Fibroblast of skin of scalp (primary cell): ENCODE results near the gene IER2.
A peak's percentile ranks its signal among the peaks of the same experiment; 100 is the strongest.
"Not testable (repeated sequence)": the region's sequence is repeated elsewhere in the genome, so short reads cannot be mapped to it uniquely, and the experiment has no call there.

ENCODE experiments used
- DNase-seq: peaks from one replicate; pipeline ENCODE4 v3.0.0-alpha.2; 2013

IER2 gene

GRCh38 chr19:13165162-13165997, 15.2 kb downstream of the IER2 start:
- DNase-seq = peak; percentile 59

GRCh38 chr19:13166151-13166550, 15.9 kb downstream of the IER2 start:
- not testable (repeated sequence) for DNase-seq

- DNase-seq = peak; percentile 58
Measured at GRCh38 chr19:13169769-13170168, 19.6 kb downstream of the IER2 start.

DNA sequence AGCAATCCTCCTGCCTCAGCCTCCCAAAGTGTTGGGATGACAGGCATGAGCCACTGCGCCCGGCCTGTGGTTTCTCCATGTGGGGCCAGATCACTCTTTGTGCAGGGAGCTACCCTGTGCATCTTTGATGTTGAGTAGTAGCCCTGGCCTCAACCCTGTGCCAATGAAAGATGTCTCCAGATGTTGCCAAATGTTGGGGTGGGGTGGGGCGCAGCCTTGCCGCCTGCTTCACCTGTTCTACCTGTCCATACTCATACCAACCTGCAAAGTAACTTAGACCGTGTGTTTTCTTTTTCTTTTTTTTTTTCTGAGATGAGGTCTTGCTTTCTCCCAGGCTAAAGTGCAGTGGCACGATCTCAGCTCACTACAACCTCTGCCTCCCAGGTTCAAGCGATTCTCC, 20.9 kb downstream of the IER2 start:
- no peak for DNase-seq

GRCh38 chr19:13172346-13173138, 22.3 kb downstream of the IER2 start:
- peak; percentile 91 for DNase-seq

- DNase-seq = no peak
Measured at GRCh38 chr19:13173139-13173737, 23.0 kb downstream of the IER2 start.

DNA sequence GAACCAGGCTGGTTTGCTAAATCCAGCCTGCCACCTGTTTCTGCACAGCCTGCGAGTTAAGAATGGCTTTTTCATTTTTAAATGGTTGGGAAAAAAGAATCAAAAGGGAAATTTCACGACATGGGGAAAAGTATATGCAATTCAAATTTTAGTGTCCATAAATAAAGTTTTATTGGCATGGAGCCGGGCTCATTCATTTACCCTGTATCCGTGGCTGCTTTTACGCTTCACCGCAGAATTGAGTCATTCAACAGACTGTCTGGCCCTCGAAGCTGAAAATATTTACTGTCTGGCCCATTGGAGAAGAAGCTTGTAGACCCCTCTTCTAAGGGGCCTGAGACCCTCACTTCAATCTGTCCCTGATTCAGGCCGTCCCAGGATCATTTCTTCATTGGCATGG, 26.1 kb downstream of the IER2 start:
- no peak for DNase-seq

DNA sequence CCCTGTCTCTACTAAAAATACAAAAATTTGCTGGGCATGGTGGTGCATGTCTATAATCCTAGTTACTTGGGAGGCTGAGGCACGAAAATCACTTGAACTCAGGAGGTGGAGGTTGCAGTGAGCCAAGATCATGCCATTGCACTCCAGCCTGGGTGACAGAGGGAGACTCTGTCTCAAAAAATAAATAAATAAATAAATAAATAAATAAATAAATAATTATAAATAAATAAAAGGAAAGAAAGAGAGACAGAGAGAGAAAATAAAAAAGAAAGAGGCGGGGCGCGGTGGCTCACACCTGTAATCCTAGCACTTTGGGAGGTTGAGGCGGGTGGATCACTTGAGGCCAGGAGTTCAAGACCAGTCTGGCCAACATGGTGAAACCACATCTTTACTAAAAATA, 27.4 kb downstream of the IER2 start:
- DNase-seq = not testable (repeated sequence)

GRCh38 chr19:13178291-13178690, 28.1 kb downstream of the IER2 start:
- not testable (repeated sequence) for DNase-seq

- DNase-seq = peak; percentile 52
Measured at GRCh38 chr19:13181747-13182388, 31.7 kb downstream of the IER2 start.

DNA sequence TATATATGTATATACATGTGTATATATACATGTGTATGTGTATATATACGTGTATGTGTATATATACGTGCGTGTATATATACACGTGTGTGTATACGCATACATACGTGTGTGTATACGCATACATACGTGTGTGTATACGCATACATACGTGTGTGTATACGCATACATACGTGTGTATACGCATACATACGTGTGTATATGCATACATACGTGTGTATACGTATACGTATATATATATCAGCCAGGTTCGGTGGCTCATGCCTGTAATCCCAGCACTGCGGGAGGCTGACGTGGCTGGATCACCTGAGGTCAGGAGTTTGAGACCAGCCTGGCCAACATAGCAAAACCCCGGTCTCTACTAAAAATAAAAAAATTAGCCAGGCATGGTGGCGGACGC, 34.7 kb downstream of the IER2 start:
- not testable (repeated sequence) for DNase-seq

- DNase-seq = not testable (repeated sequence)
Measured at GRCh38 chr19:13185763-13186657, 35.8 kb downstream of the IER2 start.

- not testable (repeated sequence) for DNase-seq
Measured at GRCh38 chr19:13186688-13187087, 36.5 kb downstream of the IER2 start.

DNA sequence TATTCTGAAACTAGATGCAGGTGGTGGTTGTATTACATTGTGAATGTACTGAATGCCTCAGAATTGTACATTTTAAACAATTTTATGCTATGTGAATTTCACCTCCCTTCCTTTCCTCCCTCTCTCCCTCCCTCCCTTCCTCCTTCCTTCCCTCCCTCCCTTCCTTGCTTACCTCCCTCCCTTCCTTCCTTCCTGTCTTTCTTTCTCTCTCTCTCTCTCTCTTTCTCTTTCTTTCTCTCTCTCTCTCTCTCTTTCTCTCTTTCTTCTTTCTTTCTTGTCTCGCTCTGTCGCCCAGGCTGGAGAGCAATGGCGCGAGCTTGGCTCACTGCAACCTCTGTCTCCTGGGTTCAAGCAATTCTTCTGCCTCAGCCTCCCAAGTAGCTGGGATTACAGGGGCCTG, 37.2 kb downstream of the IER2 start:
- DNase-seq = no peak

- DNase-seq = no peak
Measured at GRCh38 chr19:13189600-13189999, 39.4 kb downstream of the IER2 start.

GRCh38 chr19:13190781-13191540, 40.8 kb downstream of the IER2 start:
- DNase-seq = no peak

DNA sequence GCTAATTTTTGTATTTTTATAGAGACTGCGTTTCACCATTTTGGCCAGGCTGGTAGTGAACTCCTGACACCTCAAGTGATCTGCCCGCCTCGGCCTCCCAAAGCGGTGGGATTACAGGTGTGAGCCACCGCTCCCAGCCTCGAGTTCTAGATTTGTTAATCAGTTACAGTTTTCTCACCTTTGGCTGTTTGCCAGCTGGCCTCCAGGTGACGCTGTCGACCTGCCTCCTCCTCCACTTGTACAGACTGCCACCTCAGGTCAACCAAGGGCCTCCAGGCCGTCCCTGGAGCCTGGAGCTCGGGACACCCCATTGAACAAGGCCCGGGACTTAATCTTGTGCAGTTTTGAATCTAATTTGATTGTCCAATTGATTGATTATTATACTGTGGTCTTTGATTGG, 45.5 kb downstream of the IER2 start:
- no peak for DNase-seq

DNA sequence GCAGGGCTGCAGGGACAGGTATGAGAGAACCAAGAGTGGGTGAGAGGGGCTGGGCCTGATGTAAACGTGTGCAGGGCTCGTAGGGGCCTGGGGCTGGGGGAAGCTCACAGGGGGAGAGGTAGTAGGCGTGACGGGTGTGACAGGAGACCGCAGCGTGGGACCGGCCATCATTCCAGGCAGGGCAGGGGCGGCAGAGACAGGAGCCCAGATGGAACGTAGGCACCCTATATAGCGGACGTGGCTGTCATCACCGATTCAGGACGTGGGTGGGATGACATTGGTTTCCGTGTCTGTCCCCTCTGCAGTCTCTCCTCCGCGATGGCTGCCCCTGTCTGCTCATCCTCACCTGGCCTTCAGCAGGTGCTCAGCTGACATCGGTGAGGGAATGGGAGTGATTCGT, 48.4 kb downstream of the IER2 start:
- no peak for DNase-seq

DNA sequence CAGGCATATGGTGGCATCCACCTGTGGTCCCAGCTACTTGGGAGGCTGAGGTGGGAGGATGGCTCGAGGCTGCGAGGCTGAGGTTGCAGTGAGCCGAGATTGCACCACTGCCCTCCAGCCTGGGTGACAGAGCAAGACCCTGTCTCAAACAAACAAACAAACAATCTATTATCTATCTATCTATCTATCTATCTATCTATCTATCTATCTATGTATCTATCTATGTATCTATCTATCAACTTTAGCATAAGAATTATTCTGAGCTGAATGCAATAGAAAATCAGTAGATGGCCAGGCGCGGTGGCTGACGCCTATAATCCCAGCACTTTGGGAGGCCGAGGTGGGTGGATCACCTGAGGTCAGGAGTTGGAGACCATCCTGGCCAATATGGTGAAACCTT, 51.9 kb downstream of the IER2 start:
- DNase-seq = not testable (repeated sequence)
